Head of caudate nucleus (tissue), 42 donors: Measurements from ENCODE around the gene MAP3K10.
"Not testable (repeated sequence)": the region's sequence is repeated elsewhere in the genome, so short reads cannot be mapped to it uniquely, and the experiment has no call there.

ENCODE experiments used
- DNase-seq, 42 donors: peaks; one replicate each; pipeline versions ENCODE4 v3.0.0 to v3.0.0-alpha.2; 2020 to 2021; ENCODE audit warnings: mixed read lengths in 7 of 42
- intact Hi-C: fragments of 100-400 bp; cut with DNase I; formaldehyde crosslinking; loops from one replicate; pipeline ENCODE4 v1.15.0; 2022

MAP3K10 gene

DNA sequence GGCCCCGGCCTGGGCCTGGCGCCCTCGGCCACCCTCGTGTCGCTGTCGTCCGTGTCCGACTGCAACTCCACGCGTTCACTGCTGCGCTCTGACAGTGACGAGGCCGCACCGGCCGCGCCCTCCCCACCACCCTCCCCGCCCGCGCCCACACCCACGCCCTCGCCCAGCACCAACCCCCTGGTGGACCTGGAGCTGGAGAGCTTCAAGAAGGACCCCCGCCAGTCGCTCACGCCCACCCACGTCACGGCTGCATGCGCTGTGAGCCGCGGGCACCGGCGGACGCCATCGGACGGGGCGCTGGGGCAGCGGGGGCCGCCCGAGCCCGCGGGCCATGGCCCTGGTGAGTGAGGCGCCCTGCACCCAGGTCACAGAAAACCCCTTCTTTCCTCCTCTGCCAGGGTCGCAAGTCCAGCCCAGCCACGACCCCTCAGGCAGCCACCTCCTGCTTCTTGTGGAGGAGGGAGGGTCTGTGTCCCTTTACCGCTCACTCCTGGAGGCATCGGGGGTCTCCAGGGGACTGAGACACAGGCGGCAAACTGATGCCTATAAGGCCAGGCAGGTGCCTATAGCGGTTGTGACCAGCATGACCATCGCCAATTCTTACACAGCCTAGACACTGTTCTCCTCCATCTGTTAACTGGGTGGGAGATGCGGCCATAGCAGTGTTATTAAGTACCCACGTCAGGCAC lies 22.8 kb downstream of the MAP3K10 start:
- DNase-seq, result no peak

DNA sequence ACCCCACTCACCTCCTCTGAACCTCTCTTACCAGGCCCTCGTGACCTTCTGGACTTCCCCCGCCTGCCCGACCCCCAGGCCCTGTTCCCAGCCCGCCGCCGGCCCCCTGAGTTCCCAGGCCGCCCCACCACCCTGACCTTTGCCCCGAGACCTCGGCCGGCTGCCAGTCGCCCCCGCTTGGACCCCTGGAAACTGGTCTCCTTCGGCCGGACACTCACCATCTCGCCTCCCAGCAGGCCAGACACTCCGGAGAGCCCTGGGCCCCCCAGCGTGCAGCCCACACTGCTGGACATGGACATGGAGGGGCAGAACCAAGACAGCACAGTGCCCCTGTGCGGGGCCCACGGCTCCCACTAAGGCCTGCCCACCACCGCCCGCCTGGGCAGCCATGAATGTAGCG lies 23.7 kb downstream of the MAP3K10 start:
- intact Hi-C loops, result no loop called here
- DNase-seq, result no peak

More for the DNA sequence above, 22.8 kb downstream of the MAP3K10 start:
- intact Hi-C loops, result no loop called here

DNA sequence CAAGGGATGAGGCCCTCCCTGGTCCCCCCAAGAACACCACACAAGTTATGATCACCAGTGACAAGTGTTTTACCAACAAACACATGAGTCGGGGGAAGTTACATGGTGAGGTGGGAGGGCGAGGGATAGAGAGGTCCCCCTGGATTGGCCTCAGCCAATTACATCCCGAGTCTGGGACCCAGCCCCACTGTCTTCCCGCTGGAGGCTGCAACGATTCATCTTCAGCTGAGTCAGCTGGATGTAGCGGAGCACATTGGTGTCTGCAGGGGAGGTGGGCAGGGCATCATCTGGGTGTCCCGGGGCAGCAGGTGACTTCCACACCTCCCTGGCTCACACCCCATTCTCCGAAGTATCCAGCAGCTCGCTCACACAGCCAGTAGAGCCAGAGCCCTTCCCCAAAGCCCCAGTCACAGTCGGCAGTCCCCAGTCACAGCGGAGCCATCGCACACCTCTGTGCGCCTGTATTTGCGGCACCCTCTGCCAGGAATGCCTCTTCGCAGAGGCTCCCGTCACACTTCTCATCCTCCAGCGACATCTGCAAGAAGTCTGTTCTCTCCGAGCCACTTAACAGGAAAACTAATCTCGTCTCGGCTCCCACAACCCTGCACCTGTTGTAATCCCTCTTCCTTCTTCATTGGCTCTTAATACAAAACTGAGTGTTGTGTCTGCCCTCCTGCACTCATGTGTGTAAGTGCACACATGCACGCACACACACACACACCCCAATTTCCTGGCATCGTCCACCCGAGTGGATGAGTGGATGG lies 25.0 kb downstream of the MAP3K10 start:
- intact Hi-C loops, result no loop called here
- DNase-seq, result peak in 19 of 42 donors; percentile 22 to 69 (median 45)

DNA sequence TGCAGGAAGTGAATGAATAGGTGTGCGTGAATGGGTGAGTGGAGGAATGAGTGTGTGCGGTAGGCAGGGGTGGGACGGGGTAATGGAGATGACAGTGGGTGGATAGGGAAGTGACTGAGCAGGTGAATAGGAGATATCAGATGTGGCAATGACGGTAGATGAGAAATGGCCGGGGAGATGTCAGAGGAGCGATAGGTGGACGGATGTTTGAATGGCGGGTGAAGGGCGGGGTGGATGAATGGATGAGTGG lies 25.5 kb downstream of the MAP3K10 start:
- intact Hi-C loops, result no loop called here

DNA sequence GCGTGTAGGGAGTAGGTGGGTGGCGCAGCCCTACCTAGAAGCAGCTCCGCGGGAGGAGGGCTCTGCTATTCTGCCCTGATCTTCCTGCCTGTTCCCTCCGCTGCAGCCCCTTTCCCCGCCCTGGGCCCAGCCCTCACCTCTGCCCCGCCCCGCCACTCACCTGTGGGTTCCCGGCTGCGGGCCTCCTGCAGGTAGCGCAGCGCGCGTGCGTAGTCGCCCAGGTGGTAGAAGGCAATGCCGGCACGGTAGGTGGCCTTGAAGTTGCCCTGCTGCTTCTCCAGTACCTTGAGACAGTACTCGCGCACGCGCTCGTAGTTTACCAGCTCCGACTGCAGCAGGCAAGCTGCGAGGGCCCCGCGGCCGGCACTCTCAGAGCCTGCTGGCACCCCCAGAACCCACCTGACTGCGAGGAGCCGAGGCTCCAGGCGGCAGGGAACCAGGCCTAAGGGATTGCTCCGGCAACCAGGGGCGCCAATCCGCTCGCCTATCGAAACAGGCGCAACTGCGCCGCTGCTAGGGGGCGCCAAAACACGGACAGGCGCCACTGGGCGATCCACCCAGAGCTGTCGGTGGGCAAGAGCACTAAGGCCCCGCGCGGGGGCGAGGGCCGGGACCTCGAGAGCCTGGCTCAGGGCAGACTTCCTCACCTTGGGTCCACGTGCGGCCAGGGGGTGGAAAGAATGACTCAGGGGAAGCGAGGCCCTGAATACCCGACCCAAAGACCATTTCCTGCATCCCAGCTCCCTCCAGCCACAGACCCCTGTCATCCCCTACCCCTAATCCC lies 26.0 kb downstream of the MAP3K10 start:
- peak in 32 of 42 donors; percentile 15 to 73 (median 44) for DNase-seq
- intact Hi-C loops, result no loop called here

More for the DNA sequence above, 25.5 kb downstream of the MAP3K10 start:
- DNase-seq, result peak in 18 of 42 donors; percentile 16 to 65 (median 44)

DNA sequence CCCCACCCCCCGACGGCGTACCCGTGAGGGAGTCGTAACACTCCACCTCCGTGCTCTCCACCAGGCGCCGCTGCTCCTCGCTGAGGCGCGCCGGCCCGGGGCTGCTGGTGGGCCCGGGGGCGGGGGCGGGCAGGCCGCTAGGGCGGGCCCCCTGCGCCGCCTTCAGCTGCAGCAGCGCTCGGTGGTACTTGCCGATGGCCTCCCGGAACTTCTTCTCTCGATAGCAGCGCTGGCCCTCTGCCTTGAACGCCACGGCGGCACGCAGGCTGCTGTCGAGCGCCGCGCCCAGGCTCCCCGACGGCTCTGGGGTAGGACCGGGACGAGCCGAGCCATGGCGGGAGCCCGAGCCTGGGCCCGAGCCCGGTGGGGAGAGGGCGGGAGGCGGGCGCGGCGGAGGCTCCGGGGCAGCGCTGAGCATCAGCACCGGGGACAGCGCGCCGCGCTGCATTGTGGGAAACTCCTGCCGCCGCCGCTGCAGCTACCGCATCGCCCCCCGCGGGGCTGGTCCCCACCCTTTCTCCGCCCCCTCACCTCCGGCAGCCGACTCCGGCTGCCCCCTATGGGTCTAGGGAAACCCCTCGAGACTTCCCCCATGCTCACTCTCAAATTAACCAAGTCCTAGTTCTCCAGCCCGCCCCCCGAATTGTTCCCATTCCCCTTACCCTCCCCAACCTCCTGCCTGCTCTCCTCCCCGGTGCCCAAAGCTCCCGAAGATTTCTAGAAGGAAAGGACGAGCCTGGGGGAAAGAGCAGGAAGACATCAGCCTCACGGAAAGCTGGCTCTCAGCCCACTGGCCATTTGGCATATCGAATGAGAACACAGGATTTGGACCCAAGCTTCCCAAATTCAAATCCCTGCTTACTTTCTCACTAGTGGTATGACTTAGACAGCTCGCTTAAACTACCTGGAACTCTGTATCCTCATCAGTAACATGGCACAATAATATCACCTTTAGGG lies 27.0 kb downstream of the MAP3K10 start, which contains the start of gene TTC9B:
TSS of gene TTC9B (minus strand) at position 451 of the 957 bp plus-strand sequence. CDS start at position 448, 3 bp downstream.
- intact Hi-C loops, result loop anchor here (2.0 kb wide), 1 partner anchor 79 kb away; no protein-coding TSS in a partner anchor
- peak in 40 of 42 donors; percentile 29 to 87 (median 69) for DNase-seq

DNA sequence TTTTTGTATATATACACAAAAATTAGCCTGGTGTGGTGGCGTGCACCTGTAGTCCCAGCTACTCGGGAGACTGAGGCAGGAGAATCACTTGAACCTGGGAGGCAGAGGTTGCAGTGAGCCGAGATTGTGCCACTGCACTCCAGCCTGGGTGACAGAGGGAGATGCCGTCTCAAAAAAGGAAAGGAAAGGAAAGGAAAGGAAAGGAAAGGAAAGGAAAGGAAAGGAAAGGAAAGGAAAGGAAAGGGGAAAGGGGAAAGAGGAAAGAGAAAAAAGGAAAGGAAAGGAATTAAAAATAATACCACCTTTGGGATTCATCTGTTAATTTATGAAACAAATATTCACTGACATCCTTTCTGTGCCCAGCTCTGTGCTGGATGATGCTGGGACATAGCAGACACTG lies 27.8 kb downstream of the MAP3K10 start:
- intact Hi-C loops, result loop anchor here (2.0 kb wide), 1 partner anchor 80 kb away; no protein-coding TSS in a partner anchor
- not testable (repeated sequence) for DNase-seq

DNA sequence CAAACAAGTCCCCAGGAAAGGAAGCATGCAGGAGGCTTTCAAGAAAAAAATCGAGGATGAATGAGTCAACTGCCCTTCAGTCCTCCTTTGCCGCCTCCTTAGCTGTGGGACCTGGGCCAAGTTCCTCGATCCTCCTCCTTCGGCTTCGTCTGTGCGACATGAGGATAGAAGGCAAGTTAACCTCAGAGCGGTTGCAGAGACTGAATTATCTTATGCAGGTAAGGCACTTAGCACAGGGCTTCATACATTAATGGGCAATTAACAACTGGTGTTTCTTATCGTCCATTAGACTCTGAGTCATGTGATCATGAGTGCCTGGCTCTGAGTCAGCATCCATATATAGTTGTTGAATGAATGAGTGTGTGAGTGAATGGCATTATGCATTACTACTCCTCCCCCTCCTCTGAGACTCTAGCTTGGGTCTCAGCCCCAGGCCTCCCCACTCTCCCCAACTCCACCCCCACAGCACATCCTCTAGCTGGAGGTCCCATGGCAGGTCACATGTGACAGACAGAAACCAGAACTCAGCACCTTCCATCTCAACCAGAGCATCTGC lies 28.6 kb downstream of the MAP3K10 start:
- DNase-seq, result peak in 4 of 42 donors; percentile 29 to 54 (median 41)
- intact Hi-C loops, result loop anchor here (2.0 kb wide), 1 partner anchor 81 kb away; no protein-coding TSS in a partner anchor

DNA sequence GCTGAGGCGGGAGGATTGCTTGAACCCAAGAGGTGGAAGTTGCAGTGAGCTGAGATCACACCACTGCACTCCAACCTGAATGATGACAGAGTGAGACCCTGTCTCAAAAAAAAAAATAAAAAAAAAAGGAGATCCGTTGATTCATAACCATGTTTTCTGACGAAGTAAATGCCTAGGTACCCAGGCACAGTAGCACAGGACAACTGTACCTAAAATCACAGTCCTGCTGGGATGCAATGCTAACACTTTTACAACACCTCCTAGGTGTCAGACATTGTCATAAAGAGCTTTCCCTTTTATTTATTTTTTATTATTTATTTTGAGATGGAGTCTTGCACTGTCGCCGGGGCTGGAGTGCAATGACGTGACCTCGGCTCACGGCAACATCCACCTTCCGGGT lies 29.4 kb downstream of the MAP3K10 start:
- intact Hi-C loops, result no loop called here
- DNase-seq, result no peak

DNA sequence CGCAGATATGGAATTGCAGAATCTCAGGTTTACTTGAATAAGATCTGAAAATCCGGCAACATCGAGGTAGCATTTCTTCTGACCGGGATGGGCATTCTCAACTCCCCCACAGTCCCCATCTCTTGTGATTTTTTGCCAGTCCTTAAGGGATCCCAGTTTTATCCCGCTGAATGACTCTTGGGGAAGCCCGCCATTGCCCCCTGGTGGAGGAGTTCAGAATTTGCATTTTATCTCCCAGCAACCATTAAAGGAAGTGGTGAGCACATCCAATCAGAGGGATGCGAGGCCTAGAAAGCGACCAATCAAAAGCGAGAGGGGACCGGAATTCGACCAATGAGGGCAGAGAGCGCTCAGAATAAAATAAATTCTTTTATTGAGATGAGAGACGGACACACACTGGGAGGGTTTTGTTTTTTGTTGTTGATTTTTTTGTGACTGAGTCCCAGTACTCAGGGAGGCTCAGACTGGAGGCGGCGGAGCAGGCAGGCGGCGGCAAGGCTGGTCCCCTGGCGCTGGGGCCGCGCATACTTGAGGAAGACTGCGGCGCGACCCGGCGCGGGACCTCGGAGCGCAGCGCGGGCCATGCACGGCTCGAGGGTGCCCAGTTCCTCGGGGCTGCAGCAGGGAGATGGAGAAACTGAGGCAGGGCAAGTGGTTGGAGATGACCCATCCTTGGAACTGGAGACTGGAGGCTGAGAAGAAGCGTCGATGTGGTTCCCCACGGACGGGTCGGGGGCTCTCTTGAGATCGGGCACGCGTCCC lies 30.8 kb downstream of the MAP3K10 start:
- intact Hi-C loops, result no loop called here
- DNase-seq, result peak; percentile 52 to 94 (median 86)

DNA sequence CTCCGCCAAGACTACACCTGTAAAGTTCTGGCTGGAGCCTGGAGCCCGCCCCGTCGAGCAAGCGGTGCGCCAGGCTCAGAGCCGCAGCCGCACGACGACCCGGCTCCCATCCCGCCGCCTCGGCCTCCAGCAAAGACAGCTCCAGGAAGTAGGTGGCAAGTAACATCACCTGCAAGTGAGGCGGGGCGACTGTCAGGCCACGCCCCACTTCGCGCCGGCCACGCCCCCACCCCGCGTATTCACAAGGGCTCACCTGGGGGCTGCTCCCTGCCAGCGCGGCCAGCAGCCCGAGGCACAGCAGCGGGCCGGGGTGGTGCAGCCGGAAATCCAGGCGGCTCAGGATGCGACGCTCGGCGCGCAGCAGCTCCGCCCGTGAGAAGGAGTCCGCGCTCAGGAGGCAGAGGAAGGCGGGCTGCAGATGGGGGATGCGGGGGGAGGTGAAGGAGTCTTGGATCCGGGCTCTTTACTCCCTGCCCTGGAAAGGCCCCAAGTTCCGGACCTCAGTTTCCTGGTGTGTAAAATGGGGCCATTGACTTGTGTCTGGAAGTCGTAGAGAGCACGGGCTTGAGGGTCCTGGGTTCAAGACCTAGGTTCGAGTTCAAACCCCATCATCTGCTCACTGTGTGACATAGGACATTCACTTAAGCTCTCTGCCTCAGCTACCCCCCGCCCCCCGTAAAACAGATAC lies 32.1 kb downstream of the MAP3K10 start:
- no peak for DNase-seq

DNA sequence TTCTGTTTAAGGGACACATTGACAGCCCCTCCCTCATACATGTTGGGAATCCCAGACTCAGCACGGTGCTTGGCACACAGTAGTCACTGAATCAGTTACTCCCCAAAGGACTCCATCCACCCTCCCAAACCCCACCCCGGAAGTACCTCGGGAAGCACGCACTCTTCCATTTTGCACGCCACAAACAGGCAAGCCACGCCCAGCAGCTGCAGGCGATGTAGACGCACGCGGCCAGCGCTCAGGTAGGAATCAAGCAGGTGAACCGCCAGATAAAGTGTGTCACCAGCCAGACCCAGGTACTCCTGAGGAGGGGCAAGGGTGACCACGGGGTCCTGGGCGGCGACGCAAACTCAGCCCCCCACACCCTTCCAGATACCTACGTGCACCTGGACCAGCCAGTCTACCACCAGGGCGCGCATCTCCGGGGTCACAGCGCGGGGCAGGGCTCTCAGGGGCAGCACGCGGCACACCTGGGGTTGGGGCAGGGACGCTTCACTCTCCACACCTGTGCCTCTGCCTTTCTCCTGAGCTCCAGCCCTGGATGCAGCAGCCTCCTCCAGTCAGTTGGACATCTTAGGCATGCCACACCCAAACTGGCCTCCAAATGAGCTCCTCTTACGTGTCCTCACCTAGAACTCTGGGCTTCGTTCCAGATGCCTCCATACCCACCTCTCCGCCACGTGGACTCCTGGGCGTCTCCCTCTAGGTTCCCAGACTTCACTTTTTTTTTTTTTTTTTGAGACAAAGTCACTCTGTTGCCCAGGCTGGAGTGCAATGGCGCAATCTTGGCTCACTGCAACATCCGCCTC lies 33.3 kb downstream of the MAP3K10 start:
- DNase-seq, result no peak
- intact Hi-C loops, result no loop called here

More for the DNA sequence above, 32.1 kb downstream of the MAP3K10 start:
- intact Hi-C loops, result no loop called here

DNA sequence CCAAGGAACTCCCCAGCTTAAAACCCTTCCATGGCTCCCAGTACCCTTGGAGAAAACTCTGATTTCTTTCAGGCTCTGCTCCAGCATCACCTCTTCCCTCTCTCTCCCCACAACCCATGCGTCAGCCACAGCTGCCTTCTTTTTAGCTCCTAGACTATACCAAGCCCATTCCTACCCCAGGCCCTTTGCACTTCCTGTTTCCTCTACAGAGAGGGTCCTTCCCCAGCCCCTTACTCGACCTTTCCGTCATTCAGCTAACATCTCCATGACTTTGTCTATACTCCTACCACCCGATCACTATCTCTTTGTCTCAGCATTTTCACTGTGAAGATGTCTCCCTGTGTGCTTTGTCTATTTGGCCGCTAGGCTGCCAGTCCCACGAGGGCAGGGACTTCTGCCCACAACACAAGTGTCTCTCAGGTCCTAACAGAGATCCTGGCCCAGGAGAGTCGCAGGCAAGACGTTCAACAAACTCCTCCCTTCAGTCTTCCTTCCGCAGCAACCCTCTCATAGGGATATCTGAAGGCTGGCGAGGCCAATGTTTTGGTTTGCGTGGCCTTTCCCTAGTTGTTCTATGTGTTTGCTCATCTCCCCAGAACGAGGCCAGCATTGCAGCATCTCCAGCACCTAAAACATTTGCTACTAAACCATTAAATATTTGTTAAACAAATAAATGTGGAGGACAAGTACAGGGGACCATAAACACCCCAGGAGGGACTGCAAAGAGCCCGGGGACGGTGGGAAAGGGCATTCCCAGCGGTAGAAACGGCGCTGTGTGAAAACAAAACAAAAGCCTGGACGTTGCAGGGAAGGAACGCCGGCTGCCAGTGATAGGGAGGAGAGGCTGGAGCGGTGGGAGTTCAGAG lies 34.4 kb downstream of the MAP3K10 start:
- DNase-seq, result no peak
- intact Hi-C loops, result no loop called here

DNA sequence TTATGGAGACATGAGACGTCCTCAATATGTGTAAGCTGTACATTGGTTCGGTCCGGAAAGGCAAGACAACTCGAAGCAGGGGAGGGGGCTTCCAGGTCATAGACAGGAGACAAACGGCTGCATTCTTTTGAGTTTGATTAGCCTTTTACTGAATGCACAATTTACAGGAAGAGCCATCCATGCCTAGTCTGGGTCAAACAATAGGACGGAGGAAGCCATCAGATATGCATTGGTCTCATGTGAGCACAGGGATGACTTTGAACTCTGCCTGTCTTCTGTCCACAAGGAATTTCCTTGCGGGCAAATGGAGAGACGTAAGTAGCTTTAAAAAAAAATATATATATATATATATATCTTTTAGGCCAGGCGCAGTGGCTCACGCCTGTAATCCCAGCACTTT lies 37.1 kb downstream of the MAP3K10 start:
- intact Hi-C loops, result no loop called here

DNA sequence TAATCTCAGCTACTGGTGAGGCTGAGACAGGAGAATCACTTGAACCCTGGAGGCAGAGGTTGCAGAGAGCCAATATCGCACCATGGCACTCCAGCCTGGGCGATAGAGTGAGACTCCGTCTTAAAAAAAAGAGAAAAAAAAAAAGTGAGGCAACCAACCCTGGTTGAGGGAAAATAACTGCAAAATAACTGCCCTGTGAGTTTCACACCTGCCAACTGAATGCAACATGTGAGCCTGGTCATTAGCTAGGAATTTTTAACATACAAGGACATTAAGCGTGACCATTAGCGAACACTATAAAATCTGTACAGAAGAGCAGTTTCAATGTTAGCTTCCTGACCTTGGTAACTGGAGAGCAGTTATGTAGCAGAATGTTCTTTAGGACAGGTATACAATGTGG lies 37.6 kb downstream of the MAP3K10 start:
- intact Hi-C loops, result no loop called here
- no peak for DNase-seq

More for the DNA sequence above, 37.1 kb downstream of the MAP3K10 start:
- DNase-seq, result no peak
